ENCODE results near the gene CATSPER3.

DNA sequence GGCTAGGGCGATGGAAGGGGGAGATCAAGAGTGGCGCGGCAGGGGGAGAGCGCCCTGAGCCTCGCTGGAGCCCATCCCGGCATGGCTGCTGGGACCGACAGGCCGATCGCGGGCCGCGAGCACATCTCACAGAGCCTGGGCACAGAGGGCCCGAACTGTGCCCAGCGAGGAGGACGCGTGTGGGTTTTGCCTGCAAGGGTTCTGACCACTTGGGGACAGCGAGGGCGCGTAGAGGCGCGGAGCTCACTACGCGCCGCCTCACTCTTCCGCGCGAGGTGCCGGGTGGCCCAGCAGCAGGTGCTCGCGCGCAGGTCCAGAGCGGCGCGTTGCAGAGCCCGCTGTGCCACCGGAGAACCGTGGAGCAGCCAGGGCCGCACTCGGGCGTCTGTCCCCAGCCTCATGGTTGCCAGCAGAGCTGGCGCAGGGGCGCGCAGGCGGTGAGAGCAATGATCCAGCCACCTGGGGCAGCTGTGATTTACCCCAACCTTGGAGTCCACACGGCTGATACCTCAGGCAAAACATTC lies 82.6 kb downstream of the CATSPER3 start:
- no peak for TF ChIP-seq POLR2A (IDR thresholded peaks at IDR 0.05)
- TF ChIP-seq, protein P1, sequence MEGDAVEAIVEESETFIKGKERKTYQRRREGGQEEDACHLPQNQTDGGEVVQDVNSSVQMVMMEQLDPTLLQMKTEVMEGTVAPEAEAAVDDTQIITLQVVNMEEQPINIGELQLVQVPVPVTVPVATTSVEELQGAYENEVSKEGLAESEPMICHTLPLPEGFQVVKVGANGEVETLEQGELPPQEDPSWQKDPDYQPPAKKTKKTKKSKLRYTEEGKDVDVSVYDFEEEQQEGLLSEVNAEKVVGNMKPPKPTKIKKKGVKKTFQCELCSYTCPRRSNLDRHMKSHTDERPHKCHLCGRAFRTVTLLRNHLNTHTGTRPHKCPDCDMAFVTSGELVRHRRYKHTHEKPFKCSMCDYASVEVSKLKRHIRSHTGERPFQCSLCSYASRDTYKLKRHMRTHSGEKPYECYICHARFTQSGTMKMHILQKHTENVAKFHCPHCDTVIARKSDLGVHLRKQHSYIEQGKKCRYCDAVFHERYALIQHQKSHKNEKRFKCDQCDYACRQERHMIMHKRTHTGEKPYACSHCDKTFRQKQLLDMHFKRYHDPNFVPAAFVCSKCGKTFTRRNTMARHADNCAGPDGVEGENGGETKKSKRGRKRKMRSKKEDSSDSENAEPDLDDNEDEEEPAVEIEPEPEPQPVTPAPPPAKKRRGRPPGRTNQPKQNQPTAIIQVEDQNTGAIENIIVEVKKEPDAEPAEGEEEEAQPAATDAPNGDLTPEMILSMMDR (IDR thresholded peaks at IDR 0.05): no peak
